ENCODE data around the gene KHDC1L.
"Not testable (repeated sequence)": the region's sequence is repeated elsewhere in the genome, so short reads cannot be mapped to it uniquely, and the experiment has no call there.

Gene KHDC1L

GRCh38 chr6:73200735-73201134, 24.6 kb downstream of the KHDC1L start:
- Histone ChIP-seq H2AFZ (no peak overlapping the region), H3K9ac (no peak overlapping the region), H3K9me3 (ENCODE audit: control insufficient read depth, low read length) (no peaks in the 10 kb centered on the region), H3K4me1 (no peaks in the 10 kb centered on the region), H3K4me2 (ENCODE audit: low read length) (no peak overlapping the region), H3K79me2 (no peaks in the 10 kb centered on the region), H3K27ac (no peak overlapping the region), H3K27me3 (ENCODE audit: control insufficient read depth, insufficient read depth, low read length) (no peaks in the 10 kb centered on the region), H3K4me3 (ENCODE audit: low read depth, low read length) (no peak overlapping the region), H3K36me3 (ENCODE audit: control insufficient read depth, insufficient read depth, low read length) (no peaks in the 10 kb centered on the region)
- TF ChIP-seq, protein P1, sequence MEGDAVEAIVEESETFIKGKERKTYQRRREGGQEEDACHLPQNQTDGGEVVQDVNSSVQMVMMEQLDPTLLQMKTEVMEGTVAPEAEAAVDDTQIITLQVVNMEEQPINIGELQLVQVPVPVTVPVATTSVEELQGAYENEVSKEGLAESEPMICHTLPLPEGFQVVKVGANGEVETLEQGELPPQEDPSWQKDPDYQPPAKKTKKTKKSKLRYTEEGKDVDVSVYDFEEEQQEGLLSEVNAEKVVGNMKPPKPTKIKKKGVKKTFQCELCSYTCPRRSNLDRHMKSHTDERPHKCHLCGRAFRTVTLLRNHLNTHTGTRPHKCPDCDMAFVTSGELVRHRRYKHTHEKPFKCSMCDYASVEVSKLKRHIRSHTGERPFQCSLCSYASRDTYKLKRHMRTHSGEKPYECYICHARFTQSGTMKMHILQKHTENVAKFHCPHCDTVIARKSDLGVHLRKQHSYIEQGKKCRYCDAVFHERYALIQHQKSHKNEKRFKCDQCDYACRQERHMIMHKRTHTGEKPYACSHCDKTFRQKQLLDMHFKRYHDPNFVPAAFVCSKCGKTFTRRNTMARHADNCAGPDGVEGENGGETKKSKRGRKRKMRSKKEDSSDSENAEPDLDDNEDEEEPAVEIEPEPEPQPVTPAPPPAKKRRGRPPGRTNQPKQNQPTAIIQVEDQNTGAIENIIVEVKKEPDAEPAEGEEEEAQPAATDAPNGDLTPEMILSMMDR (IDR thresholded peaks at IDR 0.05) = no peak

GRCh38 chr6:73200247-73200646, 25.0 kb downstream of the KHDC1L start:
- no peak overlapping the region for H3K9ac ChIP-seq
- no peaks in the 10 kb centered on the region for H3K9me3 ChIP-seq (ENCODE audit: control insufficient read depth, low read length)
- H3K4me3 ChIP-seq (ENCODE audit: low read depth, low read length) = no peak overlapping the region
- no peak overlapping the region for H2AFZ ChIP-seq
- no peaks in the 10 kb centered on the region for H3K36me3 ChIP-seq (ENCODE audit: control insufficient read depth, insufficient read depth, low read length)
- no peaks in the 10 kb centered on the region for H3K4me1 ChIP-seq
- H3K4me2 ChIP-seq (ENCODE audit: low read length) = no peak overlapping the region
- no peak overlapping the region for H3K27ac ChIP-seq
- TF ChIP-seq, protein P1 (IDR thresholded peaks at IDR 0.05) = no peak
- H3K79me2 ChIP-seq = no peaks in the 10 kb centered on the region
- H3K27me3 ChIP-seq (ENCODE audit: control insufficient read depth, insufficient read depth, low read length) = no peaks in the 10 kb centered on the region

GRCh38 chr6:73194744-73195143, 30.6 kb downstream of the KHDC1L start:
- no peaks in the 10 kb centered on the region for H3K4me1 ChIP-seq
- no peaks in the 10 kb centered on the region for H3K36me3 ChIP-seq (ENCODE audit: control insufficient read depth, insufficient read depth, low read length)
- no peak overlapping the region for H2AFZ ChIP-seq
- no peak overlapping the region for H3K9ac ChIP-seq
- TF ChIP-seq, protein P1 (IDR thresholded peaks at IDR 0.05) = no peak
- H3K4me2 ChIP-seq (ENCODE audit: low read length) = no peak overlapping the region
- H3K27me3 ChIP-seq (ENCODE audit: control insufficient read depth, insufficient read depth, low read length) = no peaks in the 10 kb centered on the region
- no peak overlapping the region for H3K27ac ChIP-seq
- no peaks in the 10 kb centered on the region for H3K79me2 ChIP-seq
- H3K9me3 ChIP-seq (ENCODE audit: control insufficient read depth, low read length) = no peaks in the 10 kb centered on the region
- no peak overlapping the region for H3K4me3 ChIP-seq (ENCODE audit: low read depth, low read length)

DNA sequence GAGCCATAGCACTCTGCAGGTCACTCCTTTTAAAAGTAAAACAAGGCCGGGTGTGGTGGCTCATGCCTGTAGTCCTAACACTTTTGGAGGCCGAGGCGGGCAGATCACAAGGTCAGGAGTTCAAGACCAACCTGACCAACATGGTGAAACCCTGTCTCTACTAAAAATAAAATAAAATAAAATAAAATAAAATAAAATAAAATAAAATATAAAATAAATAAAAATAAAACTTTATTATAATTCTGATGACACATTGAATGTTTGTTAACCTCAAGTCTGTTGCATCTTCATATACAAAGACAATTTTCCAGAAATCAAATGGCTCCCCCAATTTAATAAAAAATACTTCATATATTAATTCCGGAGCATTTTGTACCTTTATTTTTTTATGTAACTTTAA, 32.0 kb downstream of the KHDC1L start:
- H3K4me1 ChIP-seq; H3K27ac ChIP-seq; H3K9me3 ChIP-seq (ENCODE audit: control insufficient read depth, low read length); H3K27me3 ChIP-seq (ENCODE audit: control insufficient read depth, insufficient read depth, low read length); H3K9ac ChIP-seq; H2AFZ ChIP-seq; H3K79me2 ChIP-seq; H3K36me3 ChIP-seq (ENCODE audit: control insufficient read depth, insufficient read depth, low read length); H3K4me3 ChIP-seq (ENCODE audit: low read depth, low read length); H3K4me2 ChIP-seq (ENCODE audit: low read length): not testable (repeated sequence)

DNA sequence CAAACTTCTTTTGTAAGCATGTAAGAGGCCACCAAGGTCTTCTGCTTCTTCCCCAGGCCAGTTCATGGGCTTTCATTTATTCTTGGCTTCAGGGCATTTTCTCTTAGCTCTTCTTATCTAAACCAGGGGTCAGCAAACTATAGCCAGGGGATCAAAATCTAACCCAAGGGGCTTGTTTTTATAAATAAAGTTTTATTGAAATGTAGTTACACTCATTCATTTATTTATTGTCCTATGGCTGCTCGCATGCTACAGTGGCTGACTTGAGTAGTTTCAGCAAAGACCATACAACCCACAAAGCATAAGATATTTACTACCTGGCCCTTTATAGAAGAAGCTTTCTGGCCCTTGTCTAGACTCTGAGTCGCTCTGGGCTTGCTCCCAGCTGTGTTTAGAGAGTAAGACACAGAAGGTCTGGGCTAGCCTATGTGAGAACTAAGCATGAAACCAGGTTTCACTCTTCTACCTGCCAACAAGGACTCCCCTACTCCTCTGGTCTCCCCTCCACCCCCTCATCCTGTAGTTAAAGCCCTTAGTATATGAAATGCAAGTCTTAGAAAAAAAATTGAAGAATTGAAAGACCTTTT, 43.2 kb downstream of the KHDC1L start:
- H3K9me3 ChIP-seq (ENCODE audit: control insufficient read depth, low read length) = no peaks in the 10 kb centered on the region
- no peak overlapping the region for H3K4me2 ChIP-seq (ENCODE audit: low read length)
- no peaks in the 10 kb centered on the region for H3K36me3 ChIP-seq (ENCODE audit: control insufficient read depth, insufficient read depth, low read length)
- H3K4me3 ChIP-seq (ENCODE audit: low read depth, low read length) = no peak overlapping the region
- no peaks in the 10 kb centered on the region for H3K4me1 ChIP-seq
- no peak overlapping the region for H3K9ac ChIP-seq
- H3K27ac ChIP-seq = no peak overlapping the region
- H3K79me2 ChIP-seq = no peaks in the 10 kb centered on the region
- H3K27me3 ChIP-seq (ENCODE audit: control insufficient read depth, insufficient read depth, low read length) = no peaks in the 10 kb centered on the region
- TF ChIP-seq, protein P1 (IDR thresholded peaks at IDR 0.05) = no peak
- H2AFZ ChIP-seq = no peak overlapping the region
